ENCODE data around the gene TMEM179.
"Not testable (repeated sequence)": the region's sequence is repeated elsewhere in the genome, so short reads cannot be mapped to it uniquely, and the experiment has no call there.

Gene TMEM179

DNA sequence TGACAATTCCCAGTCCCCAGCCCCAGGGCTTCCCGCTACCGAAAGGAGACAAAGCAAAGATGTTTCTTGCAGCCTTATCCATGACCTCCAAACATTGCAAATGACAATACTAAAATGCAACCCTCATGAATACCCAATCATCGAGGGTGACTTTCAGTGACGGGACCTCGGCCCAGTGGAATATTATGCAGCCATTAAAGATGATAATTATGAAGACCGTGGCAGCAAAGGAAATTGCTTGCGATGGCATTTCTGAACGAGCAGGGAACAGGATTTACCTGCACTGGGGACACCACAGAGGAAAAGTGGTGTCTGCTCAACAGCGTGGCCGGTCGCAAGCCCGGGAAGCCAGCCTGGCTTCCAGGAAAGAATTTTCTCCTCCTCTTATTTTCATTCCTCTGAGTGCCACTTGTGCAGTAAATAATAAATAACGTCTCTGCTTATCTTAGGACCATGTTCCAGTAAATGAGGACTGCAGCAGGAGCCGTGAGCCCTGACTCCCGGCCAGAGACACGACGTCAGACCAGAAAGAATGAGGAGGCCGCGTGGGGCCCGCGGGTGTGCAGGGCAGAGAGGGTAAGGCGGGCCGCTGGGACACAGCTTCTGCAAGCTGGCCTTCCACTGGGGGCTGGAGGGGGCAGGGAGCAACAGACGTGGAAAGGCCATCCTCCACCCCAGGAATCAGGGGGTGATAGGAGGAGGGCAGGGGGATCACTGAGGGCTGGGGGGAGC is 18.4 kb downstream of the TMEM179 start:
- no peak for DNase-seq

DNA sequence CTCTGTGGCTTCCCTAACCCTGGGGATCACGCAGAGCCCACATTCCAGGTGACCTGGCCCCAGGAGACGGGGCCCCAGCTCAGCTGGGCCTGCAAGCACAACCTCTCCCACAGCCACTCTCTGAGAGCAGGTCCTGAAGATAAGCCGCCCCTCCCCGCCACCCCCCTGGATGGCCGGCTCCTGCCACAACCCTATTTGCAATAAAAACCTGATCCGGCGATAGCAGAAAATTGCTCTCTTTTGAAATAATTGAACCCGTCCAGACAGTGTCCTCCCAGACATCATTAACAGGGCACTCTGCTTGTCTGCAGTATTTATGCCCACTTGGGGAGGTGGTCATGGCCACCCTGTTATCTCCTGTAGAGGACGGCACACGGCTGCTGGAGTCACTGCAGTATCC is 20.0 kb downstream of the TMEM179 start:
- no peak for DNase-seq

GRCh38 chr14:104583424-104584306 is 20.9 kb downstream of the TMEM179 start:
- DNase-seq, result peak; percentile 19

GRCh38 chr14:104582662-104583061 is 21.9 kb downstream of the TMEM179 start:
- DNase-seq, result peak; percentile 36

DNA sequence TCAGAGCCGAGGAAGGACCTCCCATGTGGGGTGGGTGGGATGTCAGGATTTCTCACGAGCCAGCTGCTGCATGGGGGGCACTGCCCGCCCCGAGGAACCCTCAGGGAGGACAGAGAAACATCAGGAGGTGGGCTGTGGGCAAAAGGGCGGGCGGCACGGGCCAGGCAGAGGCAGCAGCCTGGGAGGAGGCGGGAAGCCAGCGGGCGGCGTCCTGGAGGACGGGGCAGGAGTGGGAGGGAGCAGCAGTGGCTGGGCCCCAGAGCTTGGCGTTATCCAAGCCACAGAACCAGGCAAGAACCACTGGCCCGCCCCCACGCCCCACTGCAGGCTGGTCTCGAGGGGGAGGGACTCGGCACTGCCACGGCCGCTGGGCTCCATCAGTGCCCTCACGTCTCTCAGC is 22.6 kb downstream of the TMEM179 start:
- DNase-seq, result no peak

DNA sequence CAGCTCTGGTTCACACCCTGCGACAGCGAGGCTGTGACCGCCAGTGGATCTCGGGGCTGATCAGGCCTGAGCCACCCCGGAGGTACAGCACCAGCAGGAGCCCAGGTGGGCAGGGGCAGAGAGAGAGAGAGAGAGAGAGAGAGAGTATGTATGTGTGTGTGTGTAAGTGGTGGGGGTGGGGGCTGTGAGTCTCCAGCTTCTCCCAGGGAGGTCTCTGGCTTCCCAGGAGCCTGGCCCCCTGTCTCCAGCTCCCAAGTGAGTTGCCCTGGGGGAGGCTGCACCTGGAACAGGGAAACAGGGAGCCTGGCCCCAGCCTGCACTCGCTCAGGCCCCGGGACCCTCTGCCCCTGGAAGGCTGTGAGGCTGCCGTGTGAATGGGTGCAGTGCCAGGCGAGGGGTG is 23.1 kb downstream of the TMEM179 start:
- DNase-seq, result no peak

DNA sequence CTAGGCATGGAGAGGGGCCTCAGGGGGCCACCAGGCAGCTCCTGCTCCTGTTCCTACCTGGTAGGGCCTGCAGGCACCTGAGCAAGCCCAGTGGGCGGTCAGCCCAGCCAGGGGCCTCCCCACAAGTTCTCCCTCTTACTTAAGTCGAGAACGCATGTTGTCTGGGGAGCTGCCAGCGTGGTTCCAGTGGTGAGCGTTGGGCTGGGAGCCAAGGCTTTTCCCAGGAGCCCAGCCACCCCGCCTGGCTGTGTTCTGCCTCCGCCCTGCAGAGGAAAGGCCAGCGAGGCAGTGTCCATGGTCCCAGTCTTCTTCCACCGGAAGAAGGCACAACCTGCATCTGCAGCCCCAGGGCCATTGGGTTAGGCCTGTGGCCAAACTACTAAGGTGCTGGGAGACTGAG is 23.6 kb downstream of the TMEM179 start:
- DNase-seq, result peak; percentile 28

DNA sequence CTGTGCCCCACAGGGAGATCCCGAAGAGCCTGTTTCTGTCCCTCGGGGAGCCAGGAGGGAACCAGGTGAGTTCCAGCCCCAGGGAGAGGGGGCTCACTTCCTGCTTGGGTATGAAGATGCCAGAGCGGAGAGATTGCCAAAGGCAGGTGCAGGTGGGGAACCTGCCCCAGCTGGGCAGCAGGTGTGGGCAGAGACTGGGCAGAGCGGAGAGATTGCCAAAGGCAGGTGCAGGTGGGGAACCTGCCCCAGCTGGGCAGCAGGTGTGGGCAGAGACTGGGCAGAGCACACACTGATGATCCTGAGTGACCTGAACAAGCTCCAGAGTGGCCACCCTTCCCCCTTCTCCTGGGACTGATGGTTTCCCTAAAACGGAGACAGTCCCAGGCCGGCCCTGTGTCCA is 24.6 kb downstream of the TMEM179 start:
- DNase-seq, result not testable (repeated sequence)

DNA sequence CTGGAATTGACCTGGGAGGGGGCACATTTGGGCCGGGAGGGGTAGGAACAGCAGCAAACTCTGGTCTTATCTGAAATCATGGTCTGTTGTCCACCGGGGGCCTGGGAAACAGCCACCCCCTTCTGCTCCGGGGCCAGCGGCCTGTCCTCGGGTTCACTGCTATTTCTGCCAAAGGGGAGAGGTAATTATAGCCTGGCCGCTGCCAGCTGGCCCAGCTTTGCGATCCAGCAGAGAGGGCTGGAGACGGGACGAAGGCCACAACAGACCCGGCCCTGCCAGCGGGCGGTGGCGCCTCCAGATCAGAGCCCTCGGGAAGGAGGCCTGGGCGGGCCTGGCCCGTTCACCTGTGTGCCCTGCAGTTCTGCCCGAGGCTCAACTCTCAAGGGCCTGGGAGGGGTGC is 25.1 kb downstream of the TMEM179 start, which contains the start of gene C14orf180:
Gene C14orf180, plus strand, starts transcription at position 258 of the 400 bp plus-strand sequence. CDS start 6,667 bp downstream, outside the sequence.
- DNase-seq, result peak; percentile 17

GRCh38 chr14:104578321-104578720 is 26.3 kb downstream of the TMEM179 start:
- no peak for DNase-seq

DNA sequence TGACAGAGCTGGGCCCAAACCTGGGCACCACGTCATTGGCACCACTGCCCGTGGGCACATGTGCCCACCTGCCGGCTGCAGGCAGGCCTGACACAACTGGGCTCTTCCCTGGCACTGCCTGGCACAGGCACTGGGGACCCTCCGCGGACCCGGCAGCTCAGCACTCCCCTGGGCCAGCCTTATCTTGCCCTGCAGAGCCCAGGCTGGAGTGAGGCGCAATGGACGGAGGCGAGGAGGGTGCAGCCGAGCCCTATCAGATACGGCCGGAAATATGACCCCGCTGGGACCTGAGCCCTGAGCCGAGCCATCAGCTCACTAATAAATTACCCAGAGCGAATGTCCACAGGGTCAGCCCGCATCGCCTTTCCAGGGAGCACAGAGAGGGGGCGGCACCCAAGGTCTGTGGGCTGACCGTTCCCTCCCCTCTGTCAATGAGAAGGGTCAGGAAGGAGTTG is 26.7 kb downstream of the TMEM179 start:
- no peak for DNase-seq

GRCh38 chr14:104577426-104577825 is 27.1 kb downstream of the TMEM179 start:
- DNase-seq, result no peak

DNA sequence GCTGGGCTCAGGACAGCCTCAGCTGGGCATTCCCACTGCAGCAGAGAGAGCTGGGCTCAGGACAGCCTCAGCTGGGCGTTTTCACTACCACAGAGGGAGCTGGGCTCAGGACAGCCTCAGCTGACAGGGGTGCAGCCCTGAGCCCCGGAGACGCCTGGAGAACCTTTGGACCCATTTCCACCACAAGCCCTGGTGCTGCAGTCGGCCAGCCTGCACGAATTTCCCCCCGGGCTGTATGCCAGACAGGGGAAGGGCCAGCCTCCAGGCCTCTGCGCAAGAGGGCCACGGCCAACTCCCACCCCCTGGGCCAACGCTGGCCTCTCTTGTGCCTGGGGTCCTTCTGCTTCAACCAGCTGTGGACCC is 27.6 kb downstream of the TMEM179 start:
- DNase-seq, result no peak

GRCh38 chr14:104576232-104576969 is 28.2 kb downstream of the TMEM179 start:
- DNase-seq, result peak; percentile 26

GRCh38 chr14:104574978-104575583 is 29.5 kb downstream of the TMEM179 start:
- no peak for DNase-seq

- peak; percentile 53 for DNase-seq
Measured at GRCh38 chr14:104574536-104574935, 30.0 kb downstream of the TMEM179 start.

DNA sequence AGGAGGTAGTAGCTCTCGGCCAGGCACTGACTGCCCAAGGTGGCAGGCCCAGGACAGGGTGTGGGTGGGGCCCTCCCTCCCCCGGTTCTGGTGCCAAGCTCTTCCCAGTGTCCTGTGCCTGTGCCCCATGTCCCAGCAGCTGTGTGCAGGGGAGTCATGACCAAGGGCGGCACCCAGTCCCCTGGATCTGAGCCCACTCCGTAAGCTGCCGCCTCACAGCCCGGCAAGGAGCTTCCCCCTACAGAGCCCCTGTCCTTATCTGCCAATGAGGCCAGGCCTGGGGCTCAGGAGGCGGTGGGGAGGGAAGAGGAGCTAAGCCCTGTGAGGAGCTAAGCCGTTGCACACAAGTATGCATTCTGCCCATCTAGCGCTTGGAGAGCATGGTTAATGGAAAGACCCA is 30.6 kb downstream of the TMEM179 start:
- DNase-seq, result peak; percentile 88

DNA sequence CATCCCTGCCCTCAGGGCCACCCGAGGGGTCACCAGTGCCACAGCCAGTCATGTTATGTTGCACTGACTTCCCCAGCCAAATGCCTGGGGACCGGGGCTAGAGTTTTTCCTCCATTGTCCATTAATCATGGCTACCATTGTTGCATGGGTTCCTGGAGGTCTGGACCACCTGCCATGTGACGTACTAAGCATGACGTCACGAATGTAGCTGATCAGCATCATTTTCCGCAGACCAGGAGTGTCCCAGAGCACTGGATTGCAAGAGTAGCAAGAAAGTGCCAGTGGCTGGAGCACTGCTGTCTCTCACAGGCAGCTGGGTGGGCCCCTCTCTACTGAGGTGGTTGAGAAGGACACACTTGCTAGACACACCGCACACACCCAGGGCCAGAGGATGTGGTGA is 31.9 kb downstream of the TMEM179 start:
- peak; percentile 15 for DNase-seq

GRCh38 chr14:104572024-104572626 is 32.4 kb downstream of the TMEM179 start:
- DNase-seq, result no peak

DNA sequence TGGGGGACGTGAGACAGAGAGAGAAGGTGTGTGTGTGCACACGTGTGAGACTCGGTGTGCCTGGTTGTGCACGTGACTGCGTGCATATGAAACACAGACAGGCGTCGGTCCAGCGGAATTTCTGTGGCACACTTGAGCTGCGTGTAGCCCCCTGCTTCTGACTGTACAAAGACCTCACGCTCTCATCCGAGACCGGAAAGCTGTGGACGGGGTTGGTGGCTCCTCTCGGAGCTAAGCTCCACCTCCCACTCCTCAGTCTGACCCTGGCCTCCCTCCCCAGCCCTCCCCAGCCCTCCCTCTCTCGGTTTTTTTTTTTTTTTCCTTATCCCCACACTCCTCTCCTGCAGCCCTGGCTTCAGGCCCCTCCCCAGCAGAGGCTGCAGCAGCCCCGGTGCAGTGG is 33.3 kb downstream of the TMEM179 start:
- peak; percentile 80 for DNase-seq

DNA sequence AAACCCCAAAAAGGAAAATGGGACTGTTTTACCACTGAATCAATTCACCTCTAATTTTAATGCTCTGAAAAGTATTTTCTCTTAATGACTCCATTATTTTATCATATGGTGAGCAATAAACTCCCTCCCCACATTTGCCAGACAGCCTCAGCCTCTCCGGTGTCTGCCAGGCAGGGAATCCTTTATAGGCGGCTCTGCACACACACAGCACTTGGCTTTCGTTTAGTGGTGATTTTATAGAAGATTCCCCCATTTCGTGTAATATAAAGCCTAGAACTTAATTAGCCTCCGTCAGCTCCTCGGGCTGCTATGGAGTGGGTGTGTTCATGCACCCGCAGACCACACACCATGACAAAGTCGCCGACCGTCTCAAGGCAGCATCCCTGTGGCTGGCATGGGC is 35.1 kb downstream of the TMEM179 start:
- DNase-seq, result no peak

DNA sequence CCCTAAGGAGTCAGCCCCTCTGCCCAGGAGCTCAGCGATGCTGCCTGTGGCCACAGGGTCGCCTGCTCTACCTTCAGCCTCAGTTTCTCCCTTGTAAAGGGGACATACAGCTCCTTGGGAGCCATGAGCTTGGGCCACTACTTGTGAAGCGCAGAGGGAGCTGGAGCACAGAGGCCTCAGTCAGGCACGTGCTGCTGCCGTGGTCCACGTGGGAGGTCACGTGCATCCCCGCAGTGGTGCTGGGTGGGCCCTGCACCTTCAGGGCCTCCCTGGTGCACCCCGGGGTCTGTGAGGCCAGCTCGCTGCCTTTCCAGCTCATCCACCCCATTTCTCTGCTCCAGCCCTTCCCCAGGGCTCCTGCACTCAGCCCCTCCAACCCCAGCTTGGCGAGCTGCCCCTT is 36.0 kb downstream of the TMEM179 start:
- DNase-seq, result no peak

DNA sequence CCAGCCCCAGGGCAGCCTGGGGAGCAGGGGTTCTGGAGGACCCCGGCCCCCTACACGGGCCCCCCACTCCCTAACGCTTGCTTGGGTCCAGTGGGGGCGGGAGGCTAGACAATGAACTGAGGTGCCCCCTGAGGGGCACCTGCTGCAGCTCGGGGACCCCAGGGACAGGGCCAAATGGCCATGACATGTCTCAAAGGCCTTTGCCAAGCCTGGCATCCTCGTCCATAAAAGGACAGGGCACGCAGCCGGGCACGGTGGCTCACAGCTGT is 36.7 kb downstream of the TMEM179 start:
- no peak for DNase-seq
